ENCODE results near the gene GPR171.

DNA sequence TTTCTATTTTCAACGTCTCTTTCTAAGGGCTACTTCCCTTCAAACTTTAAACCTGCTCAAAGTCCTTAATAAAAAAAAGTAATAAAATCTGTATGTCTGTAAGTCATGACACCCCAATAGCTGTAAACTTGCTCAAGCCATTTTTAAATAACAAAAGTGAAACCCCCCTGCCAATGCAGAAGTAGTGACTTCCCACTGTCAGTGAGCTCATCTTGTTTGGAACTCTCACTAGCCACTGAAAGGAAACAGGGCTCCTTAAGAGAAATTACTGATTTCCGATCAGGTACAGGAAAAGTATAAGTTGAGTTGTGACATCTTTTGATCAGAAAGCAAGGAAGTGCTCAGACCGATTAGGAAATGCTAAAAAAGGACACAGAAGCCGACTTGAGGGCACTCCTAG is 27.6 kb upstream of the GPR171 start:
- TF ChIP-seq CTCF (conservative IDR thresholded peaks at IDR 0.05) (no peak), ZFX (IDR thresholded peaks at IDR 0.05) (no peak)
